ENCODE data around the gene OSTF1. TPM values are rescaled to one million over a fixed set of nuclear protein-coding genes. Genes with fewer than 3 reads are reported as not detected.

OSTF1 gene
- total RNA-seq, 2 donors from 2014 or later: 57.4 to 85.7 TPM

- H3K36me3 ChIP-seq: no peaks in the 10 kb centered on the region
- H3K9me3 ChIP-seq: no peaks in the 10 kb centered on the region
- H3K9ac ChIP-seq (ENCODE audit: low read depth in 2 of 2, low read length in 2 of 2): no peak overlapping the region
- H3K4me3 ChIP-seq: no peak overlapping the region
- TF ChIP-seq CTCF (IDR thresholded peaks at IDR 0.05): no peak
- intact Hi-C loops (cut with DNase I): no loop called here
- no peak overlapping the region for H3K27ac ChIP-seq
- no peaks in the 10 kb centered on the region for H3K27me3 ChIP-seq
- no peak for DNase-seq
- H3K4me1 ChIP-seq: no peaks in the 10 kb centered on the region
Measured at GRCh38 chr9:75102177-75102790, 14.0 kb downstream of the OSTF1 start.

- no peak overlapping the region for H3K9ac ChIP-seq (ENCODE audit: low read depth in 2 of 2, low read length in 2 of 2)
- no peaks in the 10 kb centered on the region for H3K36me3 ChIP-seq
- TF ChIP-seq CTCF (IDR thresholded peaks at IDR 0.05): no peak
- H3K27me3 ChIP-seq: no peaks in the 10 kb centered on the region
- intact Hi-C loops (cut with DNase I): no loop called here
- H3K27ac ChIP-seq: no peak overlapping the region
- no peaks in the 10 kb centered on the region for H3K4me1 ChIP-seq
- H3K4me3 ChIP-seq: no peak overlapping the region
- DNase-seq: no peak
- H3K9me3 ChIP-seq: no peaks in the 10 kb centered on the region
Measured at GRCh38 chr9:75104607-75105006, 16.3 kb downstream of the OSTF1 start.

GRCh38 chr9:75105019-75105540, 16.8 kb downstream of the OSTF1 start:
- no peak overlapping the region for H3K27ac ChIP-seq
- intact Hi-C loops (cut with DNase I): no loop called here
- no peak for DNase-seq
- no peaks in the 10 kb centered on the region for H3K36me3 ChIP-seq
- H3K4me1 ChIP-seq: no peaks in the 10 kb centered on the region
- H3K27me3 ChIP-seq: no peaks in the 10 kb centered on the region
- H3K9me3 ChIP-seq: no peaks in the 10 kb centered on the region
- no peak overlapping the region for H3K9ac ChIP-seq (ENCODE audit: low read depth in 2 of 2, low read length in 2 of 2)
- TF ChIP-seq CTCF (IDR thresholded peaks at IDR 0.05): no peak
- H3K4me3 ChIP-seq: no peak overlapping the region

GRCh38 chr9:75105841-75106240, 17.5 kb downstream of the OSTF1 start:
- Histone ChIP-seq H3K27ac (no peak overlapping the region), H3K4me1 (peaks cover 4% of the 10 kb centered on the region)

GRCh38 chr9:75106857-75107256, 18.5 kb downstream of the OSTF1 start:
- Histone ChIP-seq H3K9me3 (no peaks in the 10 kb centered on the region), H3K36me3 (no peaks in the 10 kb centered on the region), H3K4me3 (no peak overlapping the region), H3K4me1 (peaks cover 6% of the 10 kb centered on the region), H3K27ac (no peak overlapping the region), H3K27me3 (no peaks in the 10 kb centered on the region), H3K9ac (ENCODE audit: low read depth in 2 of 2, low read length in 2 of 2) (no peak overlapping the region)
- TF ChIP-seq CTCF (IDR thresholded peaks at IDR 0.05): no peak
- DNase-seq: no peak
- intact Hi-C loops (cut with DNase I): no loop called here

More at GRCh38 chr9:75105841-75106240, 17.5 kb downstream of the OSTF1 start:
- Histone ChIP-seq H3K9ac (ENCODE audit: low read depth in 2 of 2, low read length in 2 of 2) (no peak overlapping the region), H3K27me3 (no peaks in the 10 kb centered on the region), H3K36me3 (no peaks in the 10 kb centered on the region), H3K4me3 (no peak overlapping the region), H3K9me3 (no peaks in the 10 kb centered on the region)
- intact Hi-C loops (cut with DNase I): no loop called here
- no peak for DNase-seq
- TF ChIP-seq CTCF (IDR thresholded peaks at IDR 0.05): no peak

Measured in colonic mucosa (tissue), 4 donors.